Pancreas (tissue), 10 donors: ENCODE data around the gene POM121L12. TPM values are rescaled to one million over a fixed set of nuclear protein-coding genes. Genes with fewer than 3 reads are reported as not detected.

ENCODE experiments used
- ATAC-seq, 4 donors: fragments of 200-7000 bp; cut with Tn5 transposase; one replicate each; pipeline versions ENCODE4 v1.8.0 to v1.9.1; 2020; ENCODE audit warnings: mild to moderate bottlenecking in 4 of 4, moderate library complexity in 4 of 4
- DNase-seq, 6 donors: peaks; one replicate each; pipeline ENCODE4 v3.0.0-alpha.2; 2020
- FAIRE-seq: peaks from 2 replicates; lab custom pipeline; 2012; peaks lifted over from hg19 to GRCh38; lab: Jason Lieb, UNC
- H3K27ac ChIP-seq, 4 donors: fragments of 200-600 bp; sonication (generic); 1 replicate in 3 of 4; 2 replicates in 1 of 4; pipeline versions ENCODE4 v1.5.0 to v1.8.0; 2020
- H3K27me3 ChIP-seq, 4 donors: fragments of 200-600 bp; one replicate each; pipeline ENCODE4 v1.8.0; 2021
- H3K36me3 ChIP-seq, 3 donors: fragments of 200-600 bp; sonication (generic) in 1 of 3; one replicate each; pipeline versions ENCODE4 v1.5.0 to v1.8.0; 2020 to 2021
- H3K4me1 ChIP-seq, 3 donors: fragments of 200-600 bp; one replicate each; pipeline ENCODE4 v1.8.0; 2021
- H3K4me3 ChIP-seq, 4 donors: fragments of 200-600 bp; sonication (generic) in 2 of 4; one replicate each; pipeline versions ENCODE4 v1.5.0 to v1.8.0; 2020 to 2021
- H3K9me3 ChIP-seq, 4 donors: fragments of 200-600 bp; one replicate each; pipeline ENCODE4 v1.8.0; 2021
- WGBS, 2 donors: extraction: QIAGEN DNeasy Blood & Tissue Kit; methylation state at CpG; one replicate each; pipeline ENCODE4 v1.1.7; 2013; 5-methylcytosine and 5-hydroxymethylcytosine counted together
- intact Hi-C, 3 donors: fragments of 100-400 bp; cut with DNase I; formaldehyde crosslinking; loops; one replicate each; pipeline versions ENCODE4 v1.11.1 to v1.14.2; 2022
- polyA plus RNA-seq, 2 donors: library from polyadenylated mRNA; stranded (reverse); fragments of 200-250 nt; gene quantifications; one replicate each; pipeline ENCODE4 v1.2.3, GENCODE V29; 2013
- total RNA-seq, 6 donors: library from RNA; stranded (reverse); fragmentation: NEBNext Ultra II Directional in 4 of 6; extraction: Animal tissue kit (Norgen Biotek cat#: 25700) in 4 of 6; gene quantifications; one replicate each; pipeline versions ENCODE4 v1.2.1 to v1.2.4, GENCODE V29; 2021 to 2023
- TF ChIP-seq, protein P1 (sequence below), 4 donors: fragments of 200-600 bp; sonication (generic) in 3 of 4; IDR thresholded peaks; one replicate each; pipeline versions ENCODE4 v1.5.0 to v1.8.0; 2021; ENCODE audit warnings: antibody characterized with exemption in 4 of 4
- donor health status: healthy with polysubstance abuse.
- donor health status: DM: no; HTN: no; CAD: no; lungs with moderate emphysema.
- donor health status: DM: no; HTN: no; CAD: no.
- donor health status: control.
- donor health status: control.
- donor health status: Bipolar disorder and iron deficiency.
- donor health status: DM: yes; HTN: yes; CAD: no.
- donor health status: DM: no; HTN: no; CAD: no.
- donor health status: DM: no; HTN: no; CAD: no.
- donor health status: DM: yes; HTN: yes; CAD: no.

Gene POM121L12
- total and polyA plus RNA-seq, 8 donors, result not detected

DNA sequence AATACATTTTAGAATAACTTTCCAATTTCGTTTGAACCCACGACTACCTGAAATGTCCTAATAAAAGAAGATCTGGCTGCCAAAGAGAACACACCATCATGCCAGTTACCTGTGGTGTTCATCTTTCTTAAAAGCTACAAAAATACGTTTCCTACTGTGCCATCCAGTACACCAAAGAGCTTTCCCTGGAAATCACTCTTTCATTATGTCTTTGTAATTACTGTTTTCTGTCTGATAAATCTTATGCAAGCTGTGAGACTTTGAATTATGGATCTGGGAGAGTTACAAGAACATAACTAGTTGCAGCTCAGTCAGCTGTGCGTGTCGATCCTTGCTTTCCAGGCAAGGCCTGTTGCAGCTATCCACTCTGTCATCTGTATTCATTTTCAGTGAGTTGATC is 12.5 kb upstream of the POM121L12 start:
- Histone ChIP-seq H3K27ac (no peak overlapping the region), H3K4me3 (no peak overlapping the region), H3K9me3 (no peaks in the 10 kb centered on the region), H3K27me3 (no peaks in the 10 kb centered on the region), H3K4me1 (no peaks in the 10 kb centered on the region), H3K36me3 (no peaks in the 10 kb centered on the region)
- DNase-seq (no peak), ATAC-seq (no peak), FAIRE-seq (no peak)
- intact Hi-C loops, result no loop called here
- WGBS, 2 donors, result 43 to 60% methylated on average over 5 of the region's 5 CpGs
- TF ChIP-seq, protein P1, sequence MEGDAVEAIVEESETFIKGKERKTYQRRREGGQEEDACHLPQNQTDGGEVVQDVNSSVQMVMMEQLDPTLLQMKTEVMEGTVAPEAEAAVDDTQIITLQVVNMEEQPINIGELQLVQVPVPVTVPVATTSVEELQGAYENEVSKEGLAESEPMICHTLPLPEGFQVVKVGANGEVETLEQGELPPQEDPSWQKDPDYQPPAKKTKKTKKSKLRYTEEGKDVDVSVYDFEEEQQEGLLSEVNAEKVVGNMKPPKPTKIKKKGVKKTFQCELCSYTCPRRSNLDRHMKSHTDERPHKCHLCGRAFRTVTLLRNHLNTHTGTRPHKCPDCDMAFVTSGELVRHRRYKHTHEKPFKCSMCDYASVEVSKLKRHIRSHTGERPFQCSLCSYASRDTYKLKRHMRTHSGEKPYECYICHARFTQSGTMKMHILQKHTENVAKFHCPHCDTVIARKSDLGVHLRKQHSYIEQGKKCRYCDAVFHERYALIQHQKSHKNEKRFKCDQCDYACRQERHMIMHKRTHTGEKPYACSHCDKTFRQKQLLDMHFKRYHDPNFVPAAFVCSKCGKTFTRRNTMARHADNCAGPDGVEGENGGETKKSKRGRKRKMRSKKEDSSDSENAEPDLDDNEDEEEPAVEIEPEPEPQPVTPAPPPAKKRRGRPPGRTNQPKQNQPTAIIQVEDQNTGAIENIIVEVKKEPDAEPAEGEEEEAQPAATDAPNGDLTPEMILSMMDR (IDR thresholded peaks at IDR 0.05), result no peak

DNA sequence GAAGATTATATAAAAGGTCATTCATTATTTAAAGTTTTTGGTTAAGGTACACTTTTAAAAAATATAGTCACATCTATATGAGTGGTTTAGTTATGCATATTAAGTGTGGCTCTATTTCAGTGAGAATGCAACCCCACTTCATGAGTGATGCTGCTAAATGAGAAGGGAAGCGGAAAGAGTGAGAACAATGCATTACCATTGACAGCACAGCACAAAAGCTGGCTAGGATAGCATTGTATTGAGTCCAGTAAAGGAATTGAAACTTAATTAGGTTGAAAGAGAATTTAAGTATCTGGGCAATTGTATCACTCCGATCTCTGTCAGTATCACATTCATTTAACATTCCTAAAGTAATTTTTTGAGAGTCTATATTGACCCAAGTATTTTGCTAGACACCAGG is 13.2 kb downstream of the POM121L12 start:
- ATAC-seq, result no peak
- Histone ChIP-seq H3K9me3 (no peaks in the 10 kb centered on the region), H3K36me3 (no peaks in the 10 kb centered on the region), H3K27me3 (no peaks in the 10 kb centered on the region), H3K27ac (no peak overlapping the region), H3K4me1 (no peaks in the 10 kb centered on the region), H3K4me3 (no peak overlapping the region)
- no peak for DNase-seq
- TF ChIP-seq, protein P1 (IDR thresholded peaks at IDR 0.05), result no peak
- 46 to 64% methylated on average over 2 of the region's 2 CpGs for WGBS, 2 donors
- intact Hi-C loops, result no loop called here
- no peak for FAIRE-seq

GRCh38 chr7:53050433-53050832 is 15.0 kb downstream of the POM121L12 start:
- intact Hi-C loops, result no loop called here
- Histone ChIP-seq H3K9me3 (no peaks in the 10 kb centered on the region), H3K27me3 (no peaks in the 10 kb centered on the region), H3K36me3 (no peaks in the 10 kb centered on the region), H3K4me1 (no peaks in the 10 kb centered on the region), H3K4me3 (no peak overlapping the region), H3K27ac (no peak overlapping the region)
- WGBS, 2 donors, result 38 to 61% methylated on average over 2 of the region's 2 CpGs
- DNase-seq, result no peak
- TF ChIP-seq, protein P1 (IDR thresholded peaks at IDR 0.05), result no peak
- no peak for ATAC-seq
- FAIRE-seq, result no peak

DNA sequence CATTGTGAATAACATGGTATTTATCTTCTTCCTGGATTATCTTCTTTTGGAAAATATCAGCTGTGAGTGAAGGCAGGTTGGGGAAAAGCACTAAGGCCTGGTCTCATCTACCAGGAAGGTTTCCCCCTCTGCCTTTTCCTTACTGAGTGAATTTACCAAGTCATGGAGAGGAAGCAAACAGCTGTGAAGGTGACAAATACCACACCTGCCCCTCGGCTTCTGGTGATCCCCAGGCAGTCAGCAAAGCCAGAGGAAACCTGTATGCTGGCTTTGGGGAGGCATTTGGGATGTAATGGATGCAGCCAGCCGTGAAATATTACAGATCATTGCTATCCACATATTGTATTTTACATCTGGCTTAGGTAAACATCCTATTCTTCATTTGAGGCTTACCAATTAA is 24.2 kb downstream of the POM121L12 start:
- Histone ChIP-seq H3K27me3 (no peaks in the 10 kb centered on the region), H3K9me3 (no peaks in the 10 kb centered on the region), H3K4me3 (no peak overlapping the region), H3K27ac (no peak overlapping the region), H3K4me1 (no peaks in the 10 kb centered on the region), H3K36me3 (no peaks in the 10 kb centered on the region)
- intact Hi-C loops, result no loop called here
- ATAC-seq (no peak), DNase-seq (no peak), FAIRE-seq (no peak)
- TF ChIP-seq, protein P1 (IDR thresholded peaks at IDR 0.05), result no peak
- WGBS, 2 donors, result 21 to 24% methylated on average over 2 of the region's 2 CpGs

GRCh38 chr7:53060066-53060465 is 24.6 kb downstream of the POM121L12 start:
- no peak for DNase-seq
- no peak for FAIRE-seq
- Histone ChIP-seq H3K36me3 (no peaks in the 10 kb centered on the region), H3K4me1 (no peaks in the 10 kb centered on the region), H3K27ac (no peak overlapping the region), H3K4me3 (no peak overlapping the region), H3K9me3 (no peaks in the 10 kb centered on the region), H3K27me3 (no peaks in the 10 kb centered on the region)
- TF ChIP-seq, protein P1 (IDR thresholded peaks at IDR 0.05), result no peak
- 80 to 87% methylated on average over 1 of the region's 1 CpG for whole genome bisulfite sequencing, 2 donors
- ATAC-seq, result no peak
- intact Hi-C loops, result no loop called here
